GOT3 (cell line): ENCODE measurements around the gene TYMS.

Experiments
- DNase-seq: peaks from one replicate; lab custom pipeline; 2025; ENCODE audit warnings: mixed read lengths; lab: John Stamatoyannopoulos, UW

TYMS gene

DNA sequence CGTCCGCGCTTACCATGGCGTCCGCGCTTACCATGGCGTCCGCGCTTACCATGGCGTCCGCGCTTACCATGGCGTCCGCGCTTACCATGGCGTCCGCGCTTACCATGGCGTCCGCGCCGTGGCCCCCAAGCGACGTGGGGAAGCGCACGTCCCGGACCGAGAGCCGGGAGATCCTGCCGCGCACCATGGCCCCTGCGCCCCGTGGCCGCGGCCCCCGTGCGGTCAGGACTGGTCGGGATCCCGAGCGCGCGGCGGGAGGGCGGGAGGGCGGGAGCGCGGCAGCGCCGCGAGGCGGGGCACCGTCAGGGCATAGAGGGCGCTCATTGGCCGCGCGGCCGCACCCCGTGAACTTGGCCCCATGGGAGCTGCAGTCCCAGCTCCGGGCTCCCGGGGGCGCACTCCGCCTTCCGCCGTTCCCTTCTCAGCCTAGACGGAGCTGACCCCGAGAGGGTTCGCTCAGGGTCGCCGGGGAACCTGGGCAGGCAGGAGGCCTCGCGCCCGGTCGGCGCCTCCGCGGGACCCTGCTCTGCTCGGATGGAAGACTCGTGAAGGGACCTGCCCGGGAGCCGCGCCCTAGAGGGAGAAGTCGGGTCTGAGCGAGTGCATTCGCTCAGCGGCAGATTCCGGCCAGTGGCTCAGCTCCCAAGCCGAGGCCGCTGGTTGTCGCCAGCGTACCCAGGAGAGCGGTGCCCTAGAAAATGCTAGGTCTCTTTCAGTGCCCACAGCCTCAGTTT, 55.1 kb downstream of the TYMS start, which contains the start of gene ENOSF1:
Gene ENOSF1, minus strand, starts transcription at position 230 of the 734 bp plus-strand sequence. Its CDS starts 43 bp downstream, at position 187.
- DNase-seq: peak; percentile 28

DNA sequence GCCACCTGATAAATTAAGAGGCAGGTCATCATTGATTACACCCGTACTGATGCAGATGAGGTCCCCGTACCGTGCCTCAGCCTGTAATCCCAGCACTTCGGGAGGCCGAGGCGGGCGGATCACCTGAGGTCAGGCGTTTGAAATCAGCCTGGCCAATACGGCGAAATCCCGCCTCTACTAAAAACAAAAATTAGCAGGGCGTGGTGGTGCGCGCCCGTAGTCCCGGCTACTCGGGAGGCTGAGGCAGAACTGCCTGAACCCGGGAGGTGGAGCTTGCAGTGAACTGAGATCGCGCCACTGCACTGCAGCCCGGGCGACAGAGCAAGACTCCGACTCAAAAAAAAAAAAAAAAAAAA, 55.7 kb downstream of the TYMS start:
- no peak for DNase-seq

- DNase-seq: no peak
These were observed 58.2 kb downstream of the TYMS start for GRCh38 chr18:715626-716025.

GRCh38 chr18:717003-717402, 59.5 kb downstream of the TYMS start:
- DNase-seq: no peak
